Activated T-cell treated with anti-CD3 and anti-CD28 coated beads, Interleukin-2, amount 50 U/mL, for 24 hours (primary cell): ENCODE data around the gene IFT122.

ENCODE experiments used
- DNase-seq: peaks from one replicate; pipeline ENCODE4 v3.0.0-alpha.2; 2020
- H3K27ac Mint-ChIP-seq: 2 replicates; pipeline ENCODE4 v1.8.0; 2020; ENCODE audit warnings: mild to moderate bottlenecking, mixed read lengths
- H3K27me3 Mint-ChIP-seq: 2 replicates; pipeline ENCODE4 v1.8.0; 2020; ENCODE audit warnings: mixed read lengths
- H3K36me3 Mint-ChIP-seq: 2 replicates; pipeline ENCODE4 v1.8.0; 2020; ENCODE audit warnings: low read depth, mixed read lengths
- H3K4me1 Mint-ChIP-seq: 2 replicates; pipeline ENCODE4 v1.8.0; 2020; ENCODE audit warnings: low read depth, mixed read lengths
- H3K4me3 Mint-ChIP-seq: 2 replicates; pipeline ENCODE4 v1.8.0; 2020; ENCODE audit warnings: mild to moderate bottlenecking, moderate library complexity, mixed read lengths
- H3K9me3 Mint-ChIP-seq: 2 replicates; pipeline ENCODE4 v1.8.0; 2020; ENCODE audit warnings: mixed read lengths

Gene IFT122

GRCh38 chr3:129556358-129556695 lies 116.3 kb downstream of the IFT122 start:
- H3K4me3 Mint-ChIP-seq: no peak overlapping the region
- peaks cover 8% of the 10 kb centered on the region for H3K27me3 Mint-ChIP-seq
- H3K27ac Mint-ChIP-seq: no peak overlapping the region
- DNase-seq: no peak
- no peaks in the 10 kb centered on the region for H3K9me3 Mint-ChIP-seq
- no peaks in the 10 kb centered on the region for H3K36me3 Mint-ChIP-seq
- H3K4me1 Mint-ChIP-seq: peaks cover 18% of the 10 kb centered on the region

- no peak overlapping the region for H3K27ac Mint-ChIP-seq
- no peak for DNase-seq
- H3K9me3 Mint-ChIP-seq: no peaks in the 10 kb centered on the region
- peaks cover 18% of the 10 kb centered on the region for H3K4me1 Mint-ChIP-seq
- no peaks in the 10 kb centered on the region for H3K36me3 Mint-ChIP-seq
- H3K27me3 Mint-ChIP-seq: peaks cover 8% of the 10 kb centered on the region
- H3K4me3 Mint-ChIP-seq: no peak overlapping the region
Observed at GRCh38 chr3:129556890-129557547, 117.0 kb downstream of the IFT122 start.

- Mint-ChIP-seq H3K27me3 (peaks cover 8% of the 10 kb centered on the region), H3K9me3 (no peaks in the 10 kb centered on the region), H3K4me1 (peaks cover 18% of the 10 kb centered on the region), H3K27ac (no peak overlapping the region), H3K36me3 (no peaks in the 10 kb centered on the region), H3K4me3 (no peak overlapping the region)
- DNase-seq: no peak
Observed at GRCh38 chr3:129557548-129557894, 117.5 kb downstream of the IFT122 start.

GRCh38 chr3:129558081-129558771 lies 118.2 kb downstream of the IFT122 start:
- DNase-seq: no peak
- Mint-ChIP-seq H3K4me1 (peaks cover 18% of the 10 kb centered on the region), H3K9me3 (no peaks in the 10 kb centered on the region), H3K36me3 (no peaks in the 10 kb centered on the region), H3K27ac (no peak overlapping the region), H3K27me3 (peaks cover 8% of the 10 kb centered on the region), H3K4me3 (no peak overlapping the region)

- no peak overlapping the region for H3K27ac Mint-ChIP-seq
- no peaks in the 10 kb centered on the region for H3K36me3 Mint-ChIP-seq
- DNase-seq: no peak
Observed at GRCh38 chr3:129558772-129559564, 118.9 kb downstream of the IFT122 start.

GRCh38 chr3:129559565-129560079 lies 119.6 kb downstream of the IFT122 start:
- Mint-ChIP-seq H3K4me1 (peaks cover 5% of the 10 kb centered on the region), H3K9me3 (no peaks in the 10 kb centered on the region), H3K4me3 (no peak overlapping the region), H3K27me3 (peaks cover 4% of the 10 kb centered on the region), H3K36me3 (no peaks in the 10 kb centered on the region), H3K27ac (no peak overlapping the region)
- no peak for DNase-seq

More at GRCh38 chr3:129558772-129559564, 118.9 kb downstream of the IFT122 start:
- no peaks in the 10 kb centered on the region for H3K9me3 Mint-ChIP-seq
- peaks cover 12% of the 10 kb centered on the region for H3K4me1 Mint-ChIP-seq
- H3K4me3 Mint-ChIP-seq: no peak overlapping the region
- H3K27me3 Mint-ChIP-seq: peaks cover 8% of the 10 kb centered on the region

- Mint-ChIP-seq H3K4me1 (peaks cover 4% of the 10 kb centered on the region), H3K27me3 (no peaks in the 10 kb centered on the region), H3K36me3 (no peaks in the 10 kb centered on the region), H3K27ac (no peak overlapping the region), H3K9me3 (no peaks in the 10 kb centered on the region), H3K4me3 (no peak overlapping the region)
- no peak for DNase-seq
Observed at GRCh38 chr3:129560269-129560787, 120.3 kb downstream of the IFT122 start.

GRCh38 chr3:129560911-129561594 lies 121.0 kb downstream of the IFT122 start:
- Mint-ChIP-seq H3K4me3 (no peak overlapping the region), H3K9me3 (no peaks in the 10 kb centered on the region), H3K36me3 (no peaks in the 10 kb centered on the region), H3K4me1 (peaks cover 4% of the 10 kb centered on the region), H3K27ac (no peak overlapping the region), H3K27me3 (no peaks in the 10 kb centered on the region)
- no peak for DNase-seq

GRCh38 chr3:129561619-129562248 lies 121.7 kb downstream of the IFT122 start:
- Mint-ChIP-seq H3K36me3 (no peaks in the 10 kb centered on the region), H3K9me3 (no peaks in the 10 kb centered on the region), H3K27me3 (no peaks in the 10 kb centered on the region), H3K27ac (no peak overlapping the region), H3K4me1 (peaks cover 4% of the 10 kb centered on the region), H3K4me3 (no peak overlapping the region)
- DNase-seq: no peak

- no peaks in the 10 kb centered on the region for H3K9me3 Mint-ChIP-seq
- H3K27me3 Mint-ChIP-seq: no peaks in the 10 kb centered on the region
- H3K4me3 Mint-ChIP-seq: no peak overlapping the region
- no peaks in the 10 kb centered on the region for H3K36me3 Mint-ChIP-seq
- peaks cover 4% of the 10 kb centered on the region for H3K4me1 Mint-ChIP-seq
- DNase-seq: no peak
- no peak overlapping the region for H3K27ac Mint-ChIP-seq
Observed at GRCh38 chr3:129562803-129563202, 122.8 kb downstream of the IFT122 start.

- Mint-ChIP-seq H3K36me3 (no peaks in the 10 kb centered on the region), H3K4me1 (peaks cover 3% of the 10 kb centered on the region), H3K27me3 (no peaks in the 10 kb centered on the region), H3K4me3 (no peak overlapping the region), H3K9me3 (no peaks in the 10 kb centered on the region), H3K27ac (no peak overlapping the region)
- no peak for DNase-seq
Observed at GRCh38 chr3:129563332-129563731, 123.3 kb downstream of the IFT122 start.

- H3K27ac Mint-ChIP-seq: no peak overlapping the region
Observed at GRCh38 chr3:129563850-129564535, 124.0 kb downstream of the IFT122 start.

GRCh38 chr3:129564981-129565644 lies 125.1 kb downstream of the IFT122 start:
- H3K27ac Mint-ChIP-seq: no peak overlapping the region
- H3K4me3 Mint-ChIP-seq: no peak overlapping the region
- no peaks in the 10 kb centered on the region for H3K36me3 Mint-ChIP-seq
- no peaks in the 10 kb centered on the region for H3K9me3 Mint-ChIP-seq
- no peak for DNase-seq
- H3K4me1 Mint-ChIP-seq: peaks cover 1% of the 10 kb centered on the region
- no peaks in the 10 kb centered on the region for H3K27me3 Mint-ChIP-seq

More at GRCh38 chr3:129563850-129564535, 124.0 kb downstream of the IFT122 start:
- Mint-ChIP-seq H3K4me1 (peaks cover 1% of the 10 kb centered on the region), H3K36me3 (no peaks in the 10 kb centered on the region), H3K27me3 (no peaks in the 10 kb centered on the region), H3K4me3 (no peak overlapping the region), H3K9me3 (no peaks in the 10 kb centered on the region)
- no peak for DNase-seq
